HEK293T (cell line): Measurements from ENCODE around the gene KCNK3.

ENCODE experiments used
- ARNT ChIP-seq: fragments of 450-650 bp; IDR thresholded peaks from 2 replicates; pipeline ENCODE4 v1.6.1; 2017; ENCODE audit warnings: mild to moderate bottlenecking
- CTBP1 ChIP-seq: fragments of 450-650 bp; IDR thresholded peaks from 2 replicates; pipeline ENCODE4 v1.6.1; 2016; ENCODE audit warnings: borderline replicate concordance
- FOXA1 ChIP-seq: fragments of 450-650 bp; IDR thresholded peaks from 2 replicates; pipeline ENCODE4 v1.6.1; 2016; ENCODE audit warnings: mild to moderate bottlenecking
- HDGF ChIP-seq: fragments of 450-650 bp; IDR thresholded peaks from 2 replicates; pipeline ENCODE4 v1.6.1; 2017; ENCODE audit warnings: antibody characterized with exemption, borderline replicate concordance
- L3MBTL2 ChIP-seq: fragments of 450-650 bp; conservative IDR thresholded peaks from 2 replicates; pipeline ENCODE4 v1.6.1; 2016; ENCODE audit warnings: mild to moderate bottlenecking
- NFRKB ChIP-seq: fragments of 450-650 bp; IDR thresholded peaks from 2 replicates; pipeline ENCODE4 v1.6.1; 2016; ENCODE audit warnings: mild to moderate bottlenecking, moderate library complexity
- SP1 ChIP-seq: fragments of 450-650 bp; IDR thresholded peaks from 2 replicates; pipeline ENCODE4 v1.6.1; 2017
- TARDBP ChIP-seq: fragments of 450-650 bp; IDR thresholded peaks from 2 replicates; pipeline ENCODE4 v1.6.1; 2016
- ZNF384 ChIP-seq: fragments of 450-650 bp; IDR thresholded peaks from 2 replicates; pipeline ENCODE4 v1.6.1; 2016

GRCh38 chr2:26682155-26682554, 10.4 kb upstream of the KCNK3 start:
- no peak for TF ChIP-seq CTBP1
- TF ChIP-seq TARDBP = no peak
- TF ChIP-seq ZNF384 = no peak
- no peak for TF ChIP-seq HDGF
- TF ChIP-seq SP1 = no peak
- no peak for TF ChIP-seq ARNT
- no peak for TF ChIP-seq L3MBTL2
- TF ChIP-seq NFRKB = no peak
- TF ChIP-seq FOXA1 = no peak
